Kidney (tissue), 14 donors: ENCODE results near the gene HOGA1. TPM values are rescaled to one million over a fixed set of nuclear protein-coding genes. Genes with fewer than 3 reads are reported as not detected.

Experiments
- DNase-seq, 5 donors: peaks; one replicate each; pipeline ENCODE4 v3.0.0-alpha.2; 2013 to 2020
- FAIRE-seq: peaks from 2 replicates; lab custom pipeline; 2012; peaks lifted over from hg19 to GRCh38; lab: Jason Lieb, UNC
- H3K27ac ChIP-seq, 2 donors: one replicate each; pipeline ENCODE4 v1.7.0; 2013; ENCODE audit warnings: low read depth in 2 of 2, low read length in 2 of 2, inconsistent platforms in 1 of 2
- H3K27me3 ChIP-seq: one replicate; pipeline ENCODE4 v1.7.1; 2013; ENCODE audit warnings: low read length, inconsistent platforms; ENCODE audit not compliant: control insufficient read depth, insufficient read depth
- H3K36me3 ChIP-seq, 3 donors: one replicate each; pipeline versions ENCODE4 v1.7.0 to v1.7.1; 2013; ENCODE audit warnings: low read length in 3 of 3, control low read depth in 1 of 3, inconsistent platforms in 1 of 3; ENCODE audit not compliant: insufficient read depth in 3 of 3, control insufficient read depth in 2 of 3
- H3K4me1 ChIP-seq, 3 donors: one replicate each; pipeline versions ENCODE4 v1.7.0 to v1.7.1; 2013; ENCODE audit warnings: low read length in 3 of 3, inconsistent platforms in 1 of 3, low read depth in 1 of 3; ENCODE audit not compliant: control insufficient read depth in 2 of 3, insufficient read depth in 2 of 3
- H3K4me3 ChIP-seq, 3 donors: one replicate each; pipeline versions ENCODE4 v1.7.0 to v1.8.1; 2013; ENCODE audit warnings: low read length in 3 of 3, control low read depth in 1 of 3, inconsistent platforms in 1 of 3
- H3K9ac ChIP-seq, 3 donors: one replicate each; pipeline versions ENCODE4 v1.7.0 to v1.7.1; 2013; ENCODE audit warnings: low read length in 3 of 3, control low read depth in 1 of 3, inconsistent platforms in 1 of 3
- H3K9me3 ChIP-seq, 3 donors: one replicate each; pipeline versions ENCODE4 v1.7.0 to v1.7.1; 2013; ENCODE audit warnings: low read length in 3 of 3, control low read depth in 1 of 3, inconsistent platforms in 1 of 3; ENCODE audit not compliant: control insufficient read depth in 2 of 3, insufficient read depth in 1 of 3
- intact Hi-C: fragments of 100-400 bp; cut with DNase I; formaldehyde crosslinking; loops from one replicate; pipeline ENCODE4 v1.11.1; 2022
- polyA plus RNA-seq: library from polyadenylated mRNA; stranded (reverse); fragments of 350-450 nt; fragmentation: Illumina TruSeq; extraction: RNeasy Lipid Tissue Mini Kit (QIAGEN cat#74804); gene quantifications from one replicate; pipeline ENCODE4 v1.2.3, GENCODE V29; 2014; ENCODE audit warnings: low read depth, low replicate concordance; ENCODE audit not compliant: insufficient read depth
- total RNA-seq: library from RNA; stranded (reverse); fragmentation: NEBNext Ultra II Directional; extraction: Animal tissue kit (Norgen Biotek cat#: 25700); gene quantifications from one replicate; pipeline ENCODE4 v1.2.1, GENCODE V29; 2021
- TF ChIP-seq, protein P1 (sequence below): IDR thresholded peaks from 3 replicates; pipeline ENCODE4 v1.5.1; 2012; ENCODE audit warnings: mild to moderate bottlenecking, moderate library complexity, borderline replicate concordance; ENCODE audit not compliant: insufficient read depth; ENCODE audit errors: extremely low read depth
- donor health status: control.
- donor health status: control.
- donor health status: control.
- donor health status: control.
- donor health status: control.
- donor health status: DM: yes; HTN: yes; CAD: no.
- donor health status: Normal renal cell carcinoma (clear cell type).

The HOGA1 gene
- total and polyA plus RNA-seq, 2 donors from 2014 or later = 28.8 to 100 TPM

DNA sequence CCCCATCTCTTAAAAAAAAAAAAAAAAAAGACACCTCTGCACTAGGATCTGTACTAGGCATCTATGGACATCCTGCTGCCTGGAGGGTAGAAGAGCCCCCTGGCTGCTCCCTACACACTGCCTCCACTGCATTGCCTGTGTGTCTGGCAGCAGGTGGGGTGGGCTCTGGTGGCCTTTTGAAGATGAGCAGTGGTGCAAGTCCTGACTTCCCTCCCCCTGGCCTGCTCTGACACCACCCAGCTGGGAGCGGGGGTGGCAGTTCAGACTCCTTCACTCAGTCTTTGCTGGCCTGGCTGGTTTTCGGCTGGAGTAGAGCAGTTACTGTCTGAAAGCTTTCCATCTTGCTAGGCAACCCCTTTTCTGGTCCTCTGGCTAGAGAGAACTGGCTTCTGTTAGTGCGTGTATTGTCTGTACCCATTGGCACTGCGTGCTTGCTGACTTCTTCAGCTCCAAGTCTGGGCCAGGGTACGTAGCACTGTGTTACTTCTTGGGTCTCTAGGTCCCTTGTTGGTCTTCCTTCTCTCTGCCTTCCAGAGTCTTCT lies 23.0 kb downstream of the HOGA1 start:
- Histone ChIP-seq H3K9me3 (no peaks in the 10 kb centered on the region), H3K4me3 (no peak overlapping the region), H3K27me3 (no peaks in the 10 kb centered on the region), H3K27ac (no peak overlapping the region), H3K36me3 (peaks cover 0 to 5% (median 0%) of the 10 kb centered on the region in 3 donors), H3K4me1 (no peaks in the 10 kb centered on the region), H3K9ac (no peak overlapping the region)
- TF ChIP-seq, protein P1, sequence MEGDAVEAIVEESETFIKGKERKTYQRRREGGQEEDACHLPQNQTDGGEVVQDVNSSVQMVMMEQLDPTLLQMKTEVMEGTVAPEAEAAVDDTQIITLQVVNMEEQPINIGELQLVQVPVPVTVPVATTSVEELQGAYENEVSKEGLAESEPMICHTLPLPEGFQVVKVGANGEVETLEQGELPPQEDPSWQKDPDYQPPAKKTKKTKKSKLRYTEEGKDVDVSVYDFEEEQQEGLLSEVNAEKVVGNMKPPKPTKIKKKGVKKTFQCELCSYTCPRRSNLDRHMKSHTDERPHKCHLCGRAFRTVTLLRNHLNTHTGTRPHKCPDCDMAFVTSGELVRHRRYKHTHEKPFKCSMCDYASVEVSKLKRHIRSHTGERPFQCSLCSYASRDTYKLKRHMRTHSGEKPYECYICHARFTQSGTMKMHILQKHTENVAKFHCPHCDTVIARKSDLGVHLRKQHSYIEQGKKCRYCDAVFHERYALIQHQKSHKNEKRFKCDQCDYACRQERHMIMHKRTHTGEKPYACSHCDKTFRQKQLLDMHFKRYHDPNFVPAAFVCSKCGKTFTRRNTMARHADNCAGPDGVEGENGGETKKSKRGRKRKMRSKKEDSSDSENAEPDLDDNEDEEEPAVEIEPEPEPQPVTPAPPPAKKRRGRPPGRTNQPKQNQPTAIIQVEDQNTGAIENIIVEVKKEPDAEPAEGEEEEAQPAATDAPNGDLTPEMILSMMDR = no peak
- intact Hi-C loops = no loop called here
- peak in 3 of 5 donors; percentile 40 to 54 (median 42) for DNase-seq
- FAIRE-seq = no peak

DNA sequence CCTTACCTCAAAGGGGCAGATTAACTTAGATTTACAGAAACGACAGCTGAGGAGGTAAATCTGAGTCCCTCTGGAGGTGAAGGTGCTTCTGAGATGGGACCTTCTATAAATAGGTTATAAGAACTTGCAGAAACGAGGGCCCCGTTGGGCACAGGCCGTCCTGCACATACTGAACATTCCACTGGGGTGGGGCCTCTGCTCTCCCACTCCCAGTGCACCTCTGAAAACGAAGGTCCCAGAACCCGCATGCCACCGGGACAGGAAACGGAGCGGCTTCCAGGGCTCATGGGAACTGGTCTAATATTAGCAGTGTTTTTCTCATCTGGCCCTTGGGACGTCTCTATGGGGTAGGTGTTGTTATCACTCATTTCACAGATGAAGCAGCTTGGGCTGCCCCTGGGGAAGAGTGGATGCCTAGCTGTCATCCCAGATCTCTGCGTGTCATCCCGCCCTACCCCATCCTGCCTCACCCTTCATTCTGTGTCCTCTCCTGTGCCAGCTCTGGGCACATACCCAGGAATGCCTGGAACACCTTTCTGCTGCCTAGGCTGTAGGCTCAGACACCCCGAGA lies 24.9 kb downstream of the HOGA1 start:
- H3K27ac ChIP-seq = no peak overlapping the region
- intact Hi-C loops = no loop called here
- TF ChIP-seq, protein P1 = no peak

DNA sequence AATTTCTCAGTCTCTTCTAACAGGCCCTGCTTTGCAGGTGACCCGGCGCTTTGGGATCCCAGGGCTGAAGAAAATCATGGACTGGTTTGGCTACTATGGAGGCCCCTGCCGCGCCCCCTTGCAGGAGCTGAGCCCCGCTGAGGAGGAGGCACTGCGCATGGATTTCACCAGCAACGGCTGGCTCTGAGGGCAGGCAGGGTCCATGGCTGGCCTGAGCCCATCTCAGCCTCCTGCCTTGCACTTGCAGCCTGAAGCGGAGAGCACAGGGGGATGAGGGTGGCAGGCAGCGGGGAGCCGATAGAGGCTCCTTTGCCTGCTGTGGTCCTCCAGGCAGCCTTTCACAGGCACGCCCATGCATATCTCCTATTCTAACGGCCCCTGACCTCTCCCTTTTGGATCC lies 27.3 kb downstream of the HOGA1 start:
- peaks cover 0 to 5% (median 0%) of the 10 kb centered on the region in 3 donors for H3K36me3 ChIP-seq
- no peak overlapping the region for H3K4me3 ChIP-seq
- TF ChIP-seq, protein P1 = no peak
- H3K27me3 ChIP-seq = no peaks in the 10 kb centered on the region
- H3K9me3 ChIP-seq = no peaks in the 10 kb centered on the region
- FAIRE-seq = no peak
- no peak for DNase-seq
- intact Hi-C loops = no loop called here
- H3K4me1 ChIP-seq = peaks cover 0 to 5% (median 0%) of the 10 kb centered on the region in 3 donors
- no peak overlapping the region for H3K27ac ChIP-seq
- H3K9ac ChIP-seq = no peak overlapping the region

More for the DNA sequence above, 24.9 kb downstream of the HOGA1 start:
- Histone ChIP-seq H3K9me3 (no peaks in the 10 kb centered on the region), H3K4me3 (no peak overlapping the region), H3K4me1 (peaks cover 0 to 3% (median 0%) of the 10 kb centered on the region in 3 donors), H3K36me3 (peaks cover 0 to 5% (median 0%) of the 10 kb centered on the region in 3 donors), H3K9ac (no peak overlapping the region), H3K27me3 (no peaks in the 10 kb centered on the region)
- DNase-seq (no peak), FAIRE-seq (no peak)
